NT2/D1 (cell line): ENCODE results near the gene NXPH4.

Source experiments
- SUZ12 ChIP-seq: IDR thresholded peaks from 2 replicates; pipeline ENCODE4 v1.6.1; 2011; ENCODE audit not compliant: insufficient read length, insufficient read depth; ENCODE audit errors: extremely low read depth
- ZNF274 ChIP-seq: IDR thresholded peaks from 2 replicates; pipeline ENCODE4 v1.6.1; 2011; ENCODE audit warnings: mild to moderate bottlenecking, low read depth, low read length

- TF ChIP-seq SUZ12 (no peak), ZNF274 (no peak)
Measured at GRCh38 chr12:57260366-57260765, 43.8 kb downstream of the NXPH4 start.
